Measurements from ENCODE around the gene ABHD12B. TPM values are rescaled to one million over a fixed set of nuclear protein-coding genes. Genes with fewer than 3 reads are reported as not detected.

ABHD12B gene
- total and polyA plus RNA-seq, 2 of the 13 experiments (the other 11 are each of a cell fraction or from before 2014, with no cell fraction given): not detected

DNA sequence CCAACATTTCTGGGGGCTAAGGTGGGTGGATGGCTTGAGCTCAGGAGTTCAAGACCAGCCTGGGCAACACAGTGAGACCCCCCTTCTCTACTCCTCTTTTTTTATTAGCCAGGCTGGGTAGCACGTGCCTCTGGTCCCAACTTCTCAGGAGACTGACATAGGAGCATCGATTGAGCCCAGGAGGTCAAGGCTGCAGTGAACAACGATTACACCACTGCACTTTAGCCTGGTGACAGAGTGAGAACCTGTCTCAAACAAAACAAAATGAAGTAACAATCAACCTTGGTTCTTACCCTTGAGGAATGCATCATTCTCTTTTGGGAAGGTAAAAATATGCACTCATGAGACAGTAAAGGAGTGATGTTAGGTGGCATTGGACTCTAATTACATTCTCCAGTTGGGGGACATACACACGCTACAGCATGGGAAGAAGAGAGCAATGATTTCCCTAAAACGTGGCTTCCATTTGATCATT lies 37.0 kb upstream of the ABHD12B start (continued):
- TF ChIP-seq, protein P1, sequence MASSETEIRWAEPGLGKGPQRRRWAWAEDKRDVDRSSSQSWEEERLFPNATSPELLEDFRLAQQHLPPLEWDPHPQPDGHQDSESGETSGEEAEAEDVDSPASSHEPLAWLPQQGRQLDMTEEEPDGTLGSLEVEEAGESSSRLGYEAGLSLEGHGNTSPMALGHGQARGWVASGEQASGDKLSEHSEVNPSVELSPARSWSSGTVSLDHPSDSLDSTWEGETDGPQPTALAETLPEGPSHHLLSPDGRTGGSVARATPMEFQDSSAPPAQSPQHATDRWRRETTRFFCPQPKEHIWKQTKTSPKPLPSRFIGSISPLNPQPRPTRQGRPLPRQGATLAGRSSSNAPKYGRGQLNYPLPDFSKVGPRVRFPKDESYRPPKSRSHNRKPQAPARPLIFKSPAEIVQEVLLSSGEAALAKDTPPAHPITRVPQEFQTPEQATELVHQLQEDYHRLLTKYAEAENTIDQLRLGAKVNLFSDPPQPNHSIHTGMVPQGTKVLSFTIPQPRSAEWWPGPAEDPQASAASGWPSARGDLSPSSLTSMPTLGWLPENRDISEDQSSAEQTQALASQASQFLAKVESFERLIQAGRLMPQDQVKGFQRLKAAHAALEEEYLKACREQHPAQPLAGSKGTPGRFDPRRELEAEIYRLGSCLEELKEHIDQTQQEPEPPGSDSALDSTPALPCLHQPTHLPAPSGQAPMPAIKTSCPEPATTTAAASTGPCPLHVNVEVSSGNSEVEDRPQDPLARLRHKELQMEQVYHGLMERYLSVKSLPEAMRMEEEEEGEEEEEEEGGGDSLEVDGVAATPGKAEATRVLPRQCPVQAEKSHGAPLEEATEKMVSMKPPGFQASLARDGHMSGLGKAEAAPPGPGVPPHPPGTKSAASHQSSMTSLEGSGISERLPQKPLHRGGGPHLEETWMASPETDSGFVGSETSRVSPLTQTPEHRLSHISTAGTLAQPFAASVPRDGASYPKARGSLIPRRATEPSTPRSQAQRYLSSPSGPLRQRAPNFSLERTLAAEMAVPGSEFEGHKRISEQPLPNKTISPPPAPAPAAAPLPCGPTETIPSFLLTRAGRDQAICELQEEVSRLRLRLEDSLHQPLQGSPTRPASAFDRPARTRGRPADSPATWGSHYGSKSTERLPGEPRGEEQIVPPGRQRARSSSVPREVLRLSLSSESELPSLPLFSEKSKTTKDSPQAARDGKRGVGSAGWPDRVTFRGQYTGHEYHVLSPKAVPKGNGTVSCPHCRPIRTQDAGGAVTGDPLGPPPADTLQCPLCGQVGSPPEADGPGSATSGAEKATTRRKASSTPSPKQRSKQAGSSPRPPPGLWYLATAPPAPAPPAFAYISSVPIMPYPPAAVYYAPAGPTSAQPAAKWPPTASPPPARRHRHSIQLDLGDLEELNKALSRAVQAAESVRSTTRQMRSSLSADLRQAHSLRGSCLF (CRISPR knock-in tag; IDR thresholded peaks at IDR 0.05; ENCODE audit: borderline replicate concordance): no peak
- TF ChIP-seq, protein P2, sequence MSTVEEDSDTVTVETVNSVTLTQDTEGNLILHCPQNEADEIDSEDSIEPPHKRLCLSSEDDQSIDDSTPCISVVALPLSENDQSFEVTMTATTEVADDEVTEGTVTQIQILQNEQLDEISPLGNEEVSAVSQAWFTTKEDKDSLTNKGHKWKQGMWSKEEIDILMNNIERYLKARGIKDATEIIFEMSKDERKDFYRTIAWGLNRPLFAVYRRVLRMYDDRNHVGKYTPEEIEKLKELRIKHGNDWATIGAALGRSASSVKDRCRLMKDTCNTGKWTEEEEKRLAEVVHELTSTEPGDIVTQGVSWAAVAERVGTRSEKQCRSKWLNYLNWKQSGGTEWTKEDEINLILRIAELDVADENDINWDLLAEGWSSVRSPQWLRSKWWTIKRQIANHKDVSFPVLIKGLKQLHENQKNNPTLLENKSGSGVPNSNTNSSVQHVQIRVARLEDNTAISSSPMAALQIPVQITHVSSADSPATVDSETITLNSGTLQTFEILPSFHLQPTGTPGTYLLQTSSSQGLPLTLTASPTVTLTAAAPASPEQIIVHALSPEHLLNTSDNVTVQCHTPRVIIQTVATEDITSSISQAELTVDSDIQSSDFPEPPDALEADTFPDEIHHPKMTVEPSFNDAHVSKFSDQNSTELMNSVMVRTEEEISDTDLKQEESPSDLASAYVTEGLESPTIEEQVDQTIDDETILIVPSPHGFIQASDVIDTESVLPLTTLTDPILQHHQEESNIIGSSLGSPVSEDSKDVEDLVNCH (CRISPR knock-in tag; IDR thresholded peaks at IDR 0.05): no peak
- TF ChIP-seq ZNF672 (CRISPR knock-in tag; IDR thresholded peaks at IDR 0.05) (no peak), ETV5 (CRISPR knock-in tag; IDR thresholded peaks at IDR 0.05; ENCODE audit: borderline replicate concordance) (no peak; the same call in 1 of the 2 replicates), ZNF788 (CRISPR knock-in tag; IDR thresholded peaks at IDR 0.05; ENCODE audit: borderline replicate concordance) (no peak), KAT7 (CRISPR knock-in tag; IDR thresholded peaks at IDR 0.05; ENCODE audit: borderline replicate concordance) (no peak), ZNF83 (CRISPR knock-in tag; IDR thresholded peaks at IDR 0.05; ENCODE audit: borderline replicate concordance) (no peak), ZNF563 (CRISPR knock-in tag; IDR thresholded peaks at IDR 0.05) (no peak), NPAS2 (CRISPR knock-in tag; IDR thresholded peaks at IDR 0.05; ENCODE audit: borderline replicate concordance) (no peak), ZBTB21 (CRISPR knock-in tag; IDR thresholded peaks at IDR 0.05) (no peak), TMF1 (CRISPR knock-in tag; IDR thresholded peaks at IDR 0.05; ENCODE audit: low read depth) (no peak)
- TF ChIP-seq, protein P3, sequence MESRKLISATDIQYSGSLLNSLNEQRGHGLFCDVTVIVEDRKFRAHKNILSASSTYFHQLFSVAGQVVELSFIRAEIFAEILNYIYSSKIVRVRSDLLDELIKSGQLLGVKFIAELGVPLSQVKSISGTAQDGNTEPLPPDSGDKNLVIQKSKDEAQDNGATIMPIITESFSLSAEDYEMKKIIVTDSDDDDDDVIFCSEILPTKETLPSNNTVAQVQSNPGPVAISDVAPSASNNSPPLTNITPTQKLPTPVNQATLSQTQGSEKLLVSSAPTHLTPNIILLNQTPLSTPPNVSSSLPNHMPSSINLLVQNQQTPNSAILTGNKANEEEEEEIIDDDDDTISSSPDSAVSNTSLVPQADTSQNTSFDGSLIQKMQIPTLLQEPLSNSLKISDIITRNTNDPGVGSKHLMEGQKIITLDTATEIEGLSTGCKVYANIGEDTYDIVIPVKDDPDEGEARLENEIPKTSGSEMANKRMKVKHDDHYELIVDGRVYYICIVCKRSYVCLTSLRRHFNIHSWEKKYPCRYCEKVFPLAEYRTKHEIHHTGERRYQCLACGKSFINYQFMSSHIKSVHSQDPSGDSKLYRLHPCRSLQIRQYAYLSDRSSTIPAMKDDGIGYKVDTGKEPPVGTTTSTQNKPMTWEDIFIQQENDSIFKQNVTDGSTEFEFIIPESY (CRISPR knock-in tag; IDR thresholded peaks at IDR 0.05): no peak
- TF ChIP-seq, protein P4, sequence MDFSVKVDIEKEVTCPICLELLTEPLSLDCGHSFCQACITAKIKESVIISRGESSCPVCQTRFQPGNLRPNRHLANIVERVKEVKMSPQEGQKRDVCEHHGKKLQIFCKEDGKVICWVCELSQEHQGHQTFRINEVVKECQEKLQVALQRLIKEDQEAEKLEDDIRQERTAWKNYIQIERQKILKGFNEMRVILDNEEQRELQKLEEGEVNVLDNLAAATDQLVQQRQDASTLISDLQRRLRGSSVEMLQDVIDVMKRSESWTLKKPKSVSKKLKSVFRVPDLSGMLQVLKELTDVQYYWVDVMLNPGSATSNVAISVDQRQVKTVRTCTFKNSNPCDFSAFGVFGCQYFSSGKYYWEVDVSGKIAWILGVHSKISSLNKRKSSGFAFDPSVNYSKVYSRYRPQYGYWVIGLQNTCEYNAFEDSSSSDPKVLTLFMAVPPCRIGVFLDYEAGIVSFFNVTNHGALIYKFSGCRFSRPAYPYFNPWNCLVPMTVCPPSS (IDR thresholded peaks at IDR 0.05): no peak
- TF ChIP-seq, protein P5, sequence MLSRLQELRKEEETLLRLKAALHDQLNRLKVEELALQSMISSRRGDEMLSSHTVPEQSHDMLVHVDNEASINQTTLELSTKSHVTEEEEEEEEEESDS (CRISPR knock-in tag; IDR thresholded peaks at IDR 0.05; ENCODE audit: borderline replicate concordance): no peak
